ENCODE measurements around the gene GNB3. TPM values are rescaled to one million over a fixed set of nuclear protein-coding genes. Genes with fewer than 3 reads are reported as not detected.

Gene GNB3
- total and polyA plus RNA-seq, 2 donors, result 0.14 to 1.3 TPM

- no peaks in the 10 kb centered on the region for H3K36me3 ChIP-seq (ENCODE audit: control insufficient read depth in 2 of 2, insufficient read depth in 2 of 2, low read length in 1 of 2)
Measured at GRCh38 chr12:6832125-6832524, 8.6 kb upstream of the GNB3 start.

GRCh38 chr12:6833189-6833890 lies 7.4 kb upstream of the GNB3 start:
- Histone ChIP-seq H3K9me3 (ENCODE audit: control insufficient read depth in 2 of 2, insufficient read depth in 1 of 2, low read length in 1 of 2) (no peaks in the 10 kb centered on the region), H3K27ac (ENCODE audit: low read depth in 1 of 2, low read length in 1 of 2) (no peak overlapping the region), H3K27me3 (ENCODE audit: control insufficient read depth in 2 of 2, insufficient read depth in 1 of 2, low read length in 1 of 2) (peaks cover 26 to 52% of the 10 kb centered on the region in 2 donors), H3K4me3 (ENCODE audit: low read length in 2 of 2) (no peak overlapping the region), H3K4me1 (ENCODE audit: control insufficient read depth in 2 of 2, insufficient read depth in 2 of 2, low read length in 2 of 2) (peaks cover 7 to 17% of the 10 kb centered on the region in 2 donors), H3K36me3 (ENCODE audit: control insufficient read depth in 2 of 2, insufficient read depth in 2 of 2, low read length in 1 of 2) (no peaks in the 10 kb centered on the region)
- WGBS, result 96% methylated on average over 6 of the region's 6 CpGs
- no peak for DNase-seq (ENCODE audit: low read depth in 6 of 9, low spot score in 9 of 9)

More at GRCh38 chr12:6832125-6832524, 8.6 kb upstream of the GNB3 start:
- DNase-seq (ENCODE audit: low read depth in 6 of 9, low spot score in 9 of 9), result no peak
- Histone ChIP-seq H3K27ac (ENCODE audit: low read depth in 1 of 2, low read length in 1 of 2) (no peak overlapping the region), H3K4me1 (ENCODE audit: control insufficient read depth in 2 of 2, insufficient read depth in 2 of 2, low read length in 2 of 2) (peaks cover 7 to 27% of the 10 kb centered on the region in 2 donors), H3K27me3 (ENCODE audit: control insufficient read depth in 2 of 2, insufficient read depth in 1 of 2, low read length in 1 of 2) (peaks cover 36 to 58% of the 10 kb centered on the region in 2 donors), H3K4me3 (ENCODE audit: low read length in 2 of 2) (no peak overlapping the region), H3K9me3 (ENCODE audit: control insufficient read depth in 2 of 2, insufficient read depth in 1 of 2, low read length in 1 of 2) (peaks cover 0 to 5% of the 10 kb centered on the region in 2 donors)
- WGBS, result 97% methylated on average over 4 of the region's 4 CpGs

GRCh38 chr12:6834254-6834653 lies 6.5 kb upstream of the GNB3 start:
- 95% methylated on average over 1 of the region's 1 CpG for WGBS
- H3K36me3 ChIP-seq (ENCODE audit: control insufficient read depth in 2 of 2, insufficient read depth in 2 of 2, low read length in 1 of 2), result no peaks in the 10 kb centered on the region
- H3K9me3 ChIP-seq (ENCODE audit: control insufficient read depth in 2 of 2, insufficient read depth in 1 of 2, low read length in 1 of 2), result no peaks in the 10 kb centered on the region
- DNase-seq (ENCODE audit: low read depth in 6 of 9, low spot score in 9 of 9), result no peak
- no peak overlapping the region for H3K27ac ChIP-seq (ENCODE audit: low read depth in 1 of 2, low read length in 1 of 2)
- peaks cover 17 to 45% of the 10 kb centered on the region in 2 donors for H3K27me3 ChIP-seq (ENCODE audit: control insufficient read depth in 2 of 2, insufficient read depth in 1 of 2, low read length in 1 of 2)
- H3K4me3 ChIP-seq (ENCODE audit: low read length in 2 of 2), result no peak overlapping the region
- H3K4me1 ChIP-seq (ENCODE audit: control insufficient read depth in 2 of 2, insufficient read depth in 2 of 2, low read length in 2 of 2), result peaks cover under 1 to 11% of the 10 kb centered on the region in 2 donors

DNA sequence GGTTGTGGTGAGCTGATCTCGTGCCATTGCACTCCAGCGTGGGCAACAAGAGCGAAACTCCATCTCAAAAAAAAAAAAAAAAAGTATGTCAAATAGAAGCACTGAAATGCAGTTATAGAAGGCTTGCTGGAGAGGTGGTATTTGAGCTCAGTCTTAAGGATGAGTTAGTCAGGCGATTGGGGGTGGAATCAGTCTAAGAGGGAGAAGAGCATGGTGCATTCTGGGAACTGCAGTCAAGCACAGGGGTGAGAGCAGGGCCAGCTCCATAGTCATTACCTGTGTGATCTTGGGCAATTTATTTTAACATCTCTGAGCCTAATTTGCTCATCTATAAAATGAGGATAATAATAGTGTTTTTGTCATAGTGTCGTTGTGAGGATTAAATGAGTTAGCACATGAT lies 5.9 kb upstream of the GNB3 start:
- Histone ChIP-seq H3K4me1 (ENCODE audit: control insufficient read depth in 2 of 2, insufficient read depth in 2 of 2, low read length in 2 of 2) (peaks cover 0 to 6% of the 10 kb centered on the region in 2 donors), H3K9me3 (ENCODE audit: control insufficient read depth in 2 of 2, insufficient read depth in 1 of 2, low read length in 1 of 2) (no peaks in the 10 kb centered on the region), H3K36me3 (ENCODE audit: control insufficient read depth in 2 of 2, insufficient read depth in 2 of 2, low read length in 1 of 2) (no peaks in the 10 kb centered on the region), H3K27ac (ENCODE audit: low read depth in 1 of 2, low read length in 1 of 2) (no peak overlapping the region), H3K27me3 (ENCODE audit: control insufficient read depth in 2 of 2, insufficient read depth in 1 of 2, low read length in 1 of 2) (peaks cover 11 to 40% of the 10 kb centered on the region in 2 donors), H3K4me3 (ENCODE audit: low read length in 2 of 2) (no peak overlapping the region)
- no peak for DNase-seq (ENCODE audit: low read depth in 6 of 9, low spot score in 9 of 9)
- WGBS, result 92% methylated on average over 5 of the region's 5 CpGs

DNA sequence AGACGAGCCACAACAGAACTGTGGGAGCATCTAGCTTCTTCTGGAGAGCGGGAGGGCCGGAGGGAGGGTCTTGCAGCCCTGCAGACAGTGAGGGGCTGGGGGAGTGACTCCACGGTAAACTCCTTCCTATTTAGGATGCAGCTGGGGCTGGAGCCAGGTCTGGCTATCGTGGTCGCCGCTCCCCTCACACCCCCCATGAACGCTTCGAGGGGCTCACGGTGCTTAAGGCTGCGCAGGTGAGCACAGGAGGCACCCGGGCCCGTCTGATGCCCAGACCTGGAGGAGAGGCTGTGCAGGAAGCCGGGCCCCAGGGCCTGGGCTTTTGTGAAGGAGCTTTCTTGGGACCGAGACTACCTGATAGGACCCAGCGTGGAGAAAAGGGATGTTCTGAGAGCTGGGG lies 3.9 kb upstream of the GNB3 start:
- no peak for DNase-seq (ENCODE audit: low read depth in 6 of 9, low spot score in 9 of 9)
- Histone ChIP-seq H3K27me3 (ENCODE audit: control insufficient read depth in 2 of 2, insufficient read depth in 1 of 2, low read length in 1 of 2) (peaks cover 0 to 24% of the 10 kb centered on the region in 2 donors), H3K36me3 (ENCODE audit: control insufficient read depth in 2 of 2, insufficient read depth in 2 of 2, low read length in 1 of 2) (no peaks in the 10 kb centered on the region), H3K27ac (ENCODE audit: low read depth in 1 of 2, low read length in 1 of 2) (no peak overlapping the region), H3K4me3 (ENCODE audit: low read length in 2 of 2) (no peak overlapping the region), H3K4me1 (ENCODE audit: control insufficient read depth in 2 of 2, insufficient read depth in 2 of 2, low read length in 2 of 2) (peaks cover 0 to 4% of the 10 kb centered on the region in 2 donors), H3K9me3 (ENCODE audit: control insufficient read depth in 2 of 2, insufficient read depth in 1 of 2, low read length in 1 of 2) (no peaks in the 10 kb centered on the region)
- 95% methylated on average over 16 of the region's 16 CpGs for WGBS

GRCh38 chr12:6837370-6838060 lies 3.2 kb upstream of the GNB3 start:
- peaks cover 0 to 4% of the 10 kb centered on the region in 2 donors for H3K4me1 ChIP-seq (ENCODE audit: control insufficient read depth in 2 of 2, insufficient read depth in 2 of 2, low read length in 2 of 2)
- 97% methylated on average over 26 of the region's 26 CpGs for WGBS
- H3K4me3 ChIP-seq (ENCODE audit: low read length in 2 of 2), result no peak overlapping the region
- no peaks in the 10 kb centered on the region for H3K9me3 ChIP-seq (ENCODE audit: control insufficient read depth in 2 of 2, insufficient read depth in 1 of 2, low read length in 1 of 2)
- no peak for DNase-seq (ENCODE audit: low read depth in 6 of 9, low spot score in 9 of 9)
- no peaks in the 10 kb centered on the region for H3K36me3 ChIP-seq (ENCODE audit: control insufficient read depth in 2 of 2, insufficient read depth in 2 of 2, low read length in 1 of 2)
- no peak overlapping the region for H3K27ac ChIP-seq (ENCODE audit: low read depth in 1 of 2, low read length in 1 of 2)
- peaks cover 0 to 20% of the 10 kb centered on the region in 2 donors for H3K27me3 ChIP-seq (ENCODE audit: control insufficient read depth in 2 of 2, insufficient read depth in 1 of 2, low read length in 1 of 2)

GRCh38 chr12:6838854-6839253 lies 1.9 kb upstream of the GNB3 start:
- peaks cover 0 to 4% of the 10 kb centered on the region in 2 donors for H3K4me1 ChIP-seq (ENCODE audit: control insufficient read depth in 2 of 2, insufficient read depth in 2 of 2, low read length in 2 of 2)
- WGBS, result 98% methylated on average over 16 of the region's 16 CpGs
- no peaks in the 10 kb centered on the region for H3K9me3 ChIP-seq (ENCODE audit: control insufficient read depth in 2 of 2, insufficient read depth in 1 of 2, low read length in 1 of 2)
- H3K27ac ChIP-seq (ENCODE audit: low read depth in 1 of 2, low read length in 1 of 2), result no peak overlapping the region
- H3K36me3 ChIP-seq (ENCODE audit: control insufficient read depth in 2 of 2, insufficient read depth in 2 of 2, low read length in 1 of 2), result no peaks in the 10 kb centered on the region
- peaks cover 0 to 15% of the 10 kb centered on the region in 2 donors for H3K27me3 ChIP-seq (ENCODE audit: control insufficient read depth in 2 of 2, insufficient read depth in 1 of 2, low read length in 1 of 2)
- DNase-seq (ENCODE audit: low read depth in 6 of 9, low spot score in 9 of 9), result no peak
- no peak overlapping the region for H3K4me3 ChIP-seq (ENCODE audit: low read length in 2 of 2)

- H3K4me1 ChIP-seq (ENCODE audit: control insufficient read depth in 2 of 2, insufficient read depth in 2 of 2, low read length in 2 of 2), result peaks cover 0 to 4% of the 10 kb centered on the region in 2 donors
- H3K27me3 ChIP-seq (ENCODE audit: control insufficient read depth in 2 of 2, insufficient read depth in 1 of 2, low read length in 1 of 2), result peaks cover 0 to 13% of the 10 kb centered on the region in 2 donors
- H3K4me3 ChIP-seq (ENCODE audit: low read length in 2 of 2), result no peak overlapping the region
- H3K36me3 ChIP-seq (ENCODE audit: control insufficient read depth in 2 of 2, insufficient read depth in 2 of 2, low read length in 1 of 2), result no peaks in the 10 kb centered on the region
- H3K9me3 ChIP-seq (ENCODE audit: control insufficient read depth in 2 of 2, insufficient read depth in 1 of 2, low read length in 1 of 2), result no peaks in the 10 kb centered on the region
- WGBS, result 94% methylated on average over 10 of the region's 10 CpGs
- H3K27ac ChIP-seq (ENCODE audit: low read depth in 1 of 2, low read length in 1 of 2), result no peak overlapping the region
- no peak for DNase-seq (ENCODE audit: low read depth in 6 of 9, low spot score in 9 of 9)
Measured at GRCh38 chr12:6839482-6840201, 1.1 kb upstream of the GNB3 start.

- Histone ChIP-seq H3K4me3 (ENCODE audit: low read length in 2 of 2) (no peak overlapping the region), H3K27ac (ENCODE audit: low read depth in 1 of 2, low read length in 1 of 2) (no peak overlapping the region), H3K36me3 (ENCODE audit: control insufficient read depth in 2 of 2, insufficient read depth in 2 of 2, low read length in 1 of 2) (peaks cover 4% of the 10 kb centered on the region in 2 donors), H3K9me3 (ENCODE audit: control insufficient read depth in 2 of 2, insufficient read depth in 1 of 2, low read length in 1 of 2) (no peaks in the 10 kb centered on the region), H3K4me1 (ENCODE audit: control insufficient read depth in 2 of 2, insufficient read depth in 2 of 2, low read length in 2 of 2) (peaks cover 0 to 4% of the 10 kb centered on the region in 2 donors), H3K27me3 (ENCODE audit: control insufficient read depth in 2 of 2, insufficient read depth in 1 of 2, low read length in 1 of 2) (peaks cover 0 to 13% of the 10 kb centered on the region in 2 donors)
- DNase-seq (ENCODE audit: low read depth in 6 of 9, low spot score in 9 of 9), result no peak
- WGBS, result 96% methylated on average over 1 of the region's 1 CpG
Measured at GRCh38 chr12:6840330-6840729, 395 bp upstream of the GNB3 start.
